CD4-positive, alpha-beta T cell treated with Interleukin-17A for 4 hours (primary cell): ENCODE data around the gene CLCN1.

Source experiments
- DNase-seq: peaks from one replicate; pipeline ENCODE4 v3.0.0-alpha.2; 2020; ENCODE audit warnings: mixed read lengths

CLCN1 gene

GRCh38 chr7:143399642-143400041 is 83.7 kb downstream of the CLCN1 start:
- DNase-seq, result no peak

GRCh38 chr7:143401265-143401664 is 85.4 kb downstream of the CLCN1 start:
- DNase-seq, result no peak
